Panc1 (cell line): Measurements from ENCODE around the gene PDE4B. TPM values are rescaled to one million over a fixed set of nuclear protein-coding genes. Genes with fewer than 3 reads are reported as not detected.

ENCODE experiments used
- ATAC-seq: fragments of 200-7000 bp; cut with Tn5 transposase; 2 replicates; pipeline ENCODE4 v1.9.1; 2020; ENCODE audit warnings: mild to moderate bottlenecking, moderate library complexity
- BruUV-seq: library from RNA; stranded (reverse); fragments of 400-500 nt; replicated peaks from 2 replicates; lab custom pipeline; 2021; lab: Mats Ljungman, UMichigan
- CTCF ChIA-PET: fragments of 300-600 bp; sonication (Branson Sonifier 250); formaldehyde crosslinking; loops from one replicate; lab custom pipeline; 2022; ENCODE audit warnings: antibody characterized with exemption; lab: Charles Lee
- POLR2A ChIA-PET: fragments of 300-600 bp; sonication (Branson Sonifier 250); formaldehyde crosslinking; loops from one replicate; lab custom pipeline; 2022; ENCODE audit warnings: antibody characterized with exemption; lab: Charles Lee
- DNase-seq: peaks from one replicate; pipeline ENCODE4 v3.0.0-alpha.2; 2010; ENCODE audit warnings: low read depth, low spot score
- H3K27ac ChIP-seq: 2 replicates; pipeline ENCODE4 v1.5.1; 2011; ENCODE audit warnings: mild to moderate bottlenecking, low read length, inconsistent platforms
- H3K27me3 ChIP-seq: fragments of 200-500 bp; sonication (Bioruptor generic); 2 replicates; pipeline ENCODE4 v1.6.0; 2014; ENCODE audit warnings: low read length, inconsistent platforms; ENCODE audit not compliant: control insufficient read depth, insufficient read depth
- H3K36me3 ChIP-seq: fragments of 200-500 bp; sonication (Bioruptor generic); 2 replicates; pipeline ENCODE4 v1.5.1; 2014; ENCODE audit warnings: inconsistent platforms, mild to moderate bottlenecking, low read length, moderate library complexity; ENCODE audit not compliant: control insufficient read depth, insufficient read depth
- H3K4me1 ChIP-seq: 2 replicates; pipeline ENCODE4 v1.5.1; 2011; ENCODE audit warnings: inconsistent platforms, mild to moderate bottlenecking, low read length, moderate library complexity; ENCODE audit not compliant: control insufficient read depth, insufficient read depth
- H3K4me3 ChIP-seq, 2 experiments: 2 replicates each; pipeline ENCODE4 v1.5.1; 2011 to 2012; ENCODE audit warnings: low read depth in 2 of 2, low read length in 2 of 2, mild to moderate bottlenecking in 2 of 2, inconsistent platforms in 1 of 2, moderate library complexity in 1 of 2
- H3K9me3 ChIP-seq: fragments of 200-500 bp; sonication (Bioruptor generic); 2 replicates; pipeline ENCODE4 v1.5.1; 2014; ENCODE audit warnings: low read depth, mild to moderate bottlenecking, inconsistent platforms, low read length, moderate library complexity; ENCODE audit not compliant: control insufficient read depth, insufficient read depth
- CTCF ChIP-seq: fragments of 450-650 bp; IDR thresholded peaks from 2 replicates; pipeline ENCODE4 v1.5.1; 2017; ENCODE audit warnings: mild to moderate bottlenecking
- POLR2AphosphoS5 ChIP-seq: IDR thresholded peaks from 2 replicates; pipeline ENCODE4 v1.6.1; 2012; ENCODE audit warnings: mild to moderate bottlenecking, low read depth, low read length, moderate library complexity
- SIN3A ChIP-seq: IDR thresholded peaks from 2 replicates; pipeline ENCODE4 v1.6.1; 2012; ENCODE audit warnings: low read depth, mild to moderate bottlenecking, low read length, moderate library complexity, borderline replicate concordance; ENCODE audit not compliant: insufficient read depth
- TCF7L2 ChIP-seq: IDR thresholded peaks from 2 replicates; pipeline ENCODE4 v1.6.1; 2011; ENCODE audit warnings: mild to moderate bottlenecking, low read depth, low read length, inconsistent platforms
- in situ Hi-C: cut with HindIII; loops from 2 replicates; pipeline ENCODE4 v1.10.0; 2016; ENCODE audit warnings: low sequenced_read_pairs, low pct_unique_long_range_greater_than_20kb
- intact Hi-C: fragments of 100-400 bp; cut with micrococcal nuclease; formaldehyde crosslinking; loops from one replicate; pipeline ENCODE4 v1.10.0; 2022; ENCODE audit not compliant: unreplicated experiment
- total RNA-seq: library from RNA; stranded (reverse); gene quantifications from one replicate; pipeline ENCODE4 v1.2.1, GENCODE V29; 2021; ENCODE audit not compliant: unreplicated experiment
- TF ChIP-seq, protein P1 (sequence below), 2 experiments: IDR thresholded peaks; 2 replicates each; pipeline ENCODE4 v1.6.1; 2011 to 2012; ENCODE audit warnings: low read depth in 2 of 2, control low read depth in 1 of 2, low read length in 1 of 2, mild to moderate bottlenecking in 1 of 2, moderate library complexity in 1 of 2; ENCODE audit not compliant: insufficient read depth in 1 of 2

PDE4B gene
- total RNA-seq, 1 experiment from 2014 or later = 0.26 TPM

DNA sequence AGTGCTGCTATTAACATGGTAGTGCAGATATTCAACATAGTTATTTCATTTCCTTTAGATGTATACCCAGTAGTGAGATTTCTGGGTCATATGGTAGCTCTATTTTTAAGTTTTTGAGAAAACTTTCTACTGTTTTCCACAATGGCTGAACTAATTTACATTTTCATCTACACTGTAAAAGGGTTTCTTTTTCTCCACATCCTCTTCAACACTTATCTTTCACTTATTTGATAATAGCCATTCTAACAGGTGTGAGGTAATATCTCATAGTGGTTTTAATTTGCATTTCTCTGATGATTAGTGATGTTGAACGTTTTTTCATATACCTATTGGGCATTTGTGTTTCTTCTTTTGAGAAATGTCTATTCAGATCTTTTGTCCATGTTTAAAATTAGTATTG is 149.8 kb downstream of the PDE4B start:
- no peak for TF ChIP-seq TCF7L2
- TF ChIP-seq, protein P1, sequence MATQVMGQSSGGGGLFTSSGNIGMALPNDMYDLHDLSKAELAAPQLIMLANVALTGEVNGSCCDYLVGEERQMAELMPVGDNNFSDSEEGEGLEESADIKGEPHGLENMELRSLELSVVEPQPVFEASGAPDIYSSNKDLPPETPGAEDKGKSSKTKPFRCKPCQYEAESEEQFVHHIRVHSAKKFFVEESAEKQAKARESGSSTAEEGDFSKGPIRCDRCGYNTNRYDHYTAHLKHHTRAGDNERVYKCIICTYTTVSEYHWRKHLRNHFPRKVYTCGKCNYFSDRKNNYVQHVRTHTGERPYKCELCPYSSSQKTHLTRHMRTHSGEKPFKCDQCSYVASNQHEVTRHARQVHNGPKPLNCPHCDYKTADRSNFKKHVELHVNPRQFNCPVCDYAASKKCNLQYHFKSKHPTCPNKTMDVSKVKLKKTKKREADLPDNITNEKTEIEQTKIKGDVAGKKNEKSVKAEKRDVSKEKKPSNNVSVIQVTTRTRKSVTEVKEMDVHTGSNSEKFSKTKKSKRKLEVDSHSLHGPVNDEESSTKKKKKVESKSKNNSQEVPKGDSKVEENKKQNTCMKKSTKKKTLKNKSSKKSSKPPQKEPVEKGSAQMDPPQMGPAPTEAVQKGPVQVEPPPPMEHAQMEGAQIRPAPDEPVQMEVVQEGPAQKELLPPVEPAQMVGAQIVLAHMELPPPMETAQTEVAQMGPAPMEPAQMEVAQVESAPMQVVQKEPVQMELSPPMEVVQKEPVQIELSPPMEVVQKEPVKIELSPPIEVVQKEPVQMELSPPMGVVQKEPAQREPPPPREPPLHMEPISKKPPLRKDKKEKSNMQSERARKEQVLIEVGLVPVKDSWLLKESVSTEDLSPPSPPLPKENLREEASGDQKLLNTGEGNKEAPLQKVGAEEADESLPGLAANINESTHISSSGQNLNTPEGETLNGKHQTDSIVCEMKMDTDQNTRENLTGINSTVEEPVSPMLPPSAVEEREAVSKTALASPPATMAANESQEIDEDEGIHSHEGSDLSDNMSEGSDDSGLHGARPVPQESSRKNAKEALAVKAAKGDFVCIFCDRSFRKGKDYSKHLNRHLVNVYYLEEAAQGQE (IDR thresholded peaks at IDR 0.05; ENCODE audit: insufficient read depth in 1 of 2, low read depth in 2 of 2, low read length in 1 of 2) = no peak
- TF ChIP-seq SIN3A = no peak
- no peak for TF ChIP-seq POLR2AphosphoS5
- no peak for TF ChIP-seq CTCF
- in situ Hi-C loops = no loop called here
- Histone ChIP-seq H3K4me3 (no peak overlapping the region), H3K27me3 (no peaks in the 10 kb centered on the region), H3K9me3 (no peaks in the 10 kb centered on the region), H3K4me1 (no peaks in the 10 kb centered on the region), H3K27ac (no peak overlapping the region), H3K36me3 (no peaks in the 10 kb centered on the region)
- BruUV-seq = no TSS peak
- CTCF ChIA-PET = no interaction called here
- DNase-seq (no peak), ATAC-seq (no peak)
- intact Hi-C loops = no loop called here
- POLR2A ChIA-PET = no interaction called here

GRCh38 chr1:65946376-65946775 is 153.7 kb downstream of the PDE4B start:
- Histone ChIP-seq H3K4me3 (no peak overlapping the region), H3K27me3 (no peaks in the 10 kb centered on the region), H3K27ac (no peak overlapping the region), H3K9me3 (no peaks in the 10 kb centered on the region), H3K4me1 (no peaks in the 10 kb centered on the region), H3K36me3 (no peaks in the 10 kb centered on the region)
- in situ Hi-C loops = no loop called here
- ChIA-PET POLR2A (no interaction called here), CTCF (no interaction called here)
- ATAC-seq (no peak), DNase-seq (no peak)
- TF ChIP-seq SIN3A = no peak
- TF ChIP-seq POLR2AphosphoS5 = no peak
- TF ChIP-seq CTCF = no peak
- TF ChIP-seq, protein P1 (IDR thresholded peaks at IDR 0.05; ENCODE audit: insufficient read depth in 1 of 2, low read depth in 2 of 2, low read length in 1 of 2) = no peak
- TF ChIP-seq TCF7L2 = no peak
- intact Hi-C loops = no loop called here
- no TSS peak for BruUV-seq
